Liver (tissue), 9 donors: ENCODE measurements around the gene OXTR. TPM values are rescaled to one million over a fixed set of nuclear protein-coding genes. Genes with fewer than 3 reads are reported as not detected.

Source experiments
- DNase-seq: peaks from one replicate; pipeline ENCODE4 v3.0.0-alpha.2; 2017; ENCODE audit warnings: low spot score
- H3K27ac ChIP-seq, 2 donors: one replicate each; pipeline ENCODE4 v1.7.0; 2013; ENCODE audit warnings: inconsistent platforms in 2 of 2, low read length in 2 of 2, control low read depth in 1 of 2, low read depth in 1 of 2, mild to moderate bottlenecking in 1 of 2
- H3K27me3 ChIP-seq, 4 donors: one replicate each; pipeline versions ENCODE4 v1.6.1 to v1.7.0; 2013; ENCODE audit warnings: low read length in 3 of 4, inconsistent platforms in 1 of 4, mild to moderate bottlenecking in 1 of 4, moderate library complexity in 1 of 4; ENCODE audit not compliant: control insufficient read depth in 4 of 4, insufficient read depth in 4 of 4
- H3K36me3 ChIP-seq, 4 donors: one replicate each; pipeline versions ENCODE4 v1.6.1 to v1.7.0; 2013; ENCODE audit warnings: low read length in 3 of 4, mild to moderate bottlenecking in 3 of 4, low read depth in 1 of 4, moderate library complexity in 1 of 4; ENCODE audit not compliant: control insufficient read depth in 4 of 4, insufficient read depth in 3 of 4
- H3K4me1 ChIP-seq, 4 donors: one replicate each; pipeline versions ENCODE4 v1.6.1 to v1.7.0; 2013; ENCODE audit warnings: low read length in 3 of 4, mild to moderate bottlenecking in 3 of 4, moderate library complexity in 1 of 4; ENCODE audit not compliant: control insufficient read depth in 4 of 4, insufficient read depth in 4 of 4
- H3K4me3 ChIP-seq, 3 donors: one replicate each; pipeline versions ENCODE4 v1.6.1 to v1.7.0; 2013; ENCODE audit warnings: low read length in 3 of 3, control low read depth in 1 of 3, low read depth in 1 of 3, mild to moderate bottlenecking in 1 of 3
- H3K9ac ChIP-seq, 2 donors: one replicate each; pipeline ENCODE4 v1.7.0; 2013; ENCODE audit warnings: low read length in 2 of 2, mild to moderate bottlenecking in 2 of 2, moderate library complexity in 2 of 2, control low read depth in 1 of 2, low read depth in 1 of 2
- H3K9me3 ChIP-seq, 4 donors: one replicate each; pipeline versions ENCODE4 v1.6.1 to v1.7.0; 2013; ENCODE audit warnings: low read length in 3 of 4; ENCODE audit not compliant: control insufficient read depth in 4 of 4
- ATF3 ChIP-seq: IDR thresholded peaks from 2 replicates; pipeline ENCODE4 v1.6.1; 2016; ENCODE audit warnings: antibody characterized with exemption
- EGR1 ChIP-seq, 2 donors: IDR thresholded peaks; 2 replicates each; pipeline ENCODE4 v1.6.1; 2016 to 2018; ENCODE audit warnings: antibody characterized with exemption in 2 of 2, low read depth in 2 of 2
- HNF4A ChIP-seq, 2 donors: conservative IDR thresholded peaks; 2 replicates each; pipeline ENCODE4 v1.6.1; 2016; ENCODE audit warnings: antibody characterized with exemption in 2 of 2, mild to moderate bottlenecking in 2 of 2
- HNF4G ChIP-seq: IDR thresholded peaks from 2 replicates; pipeline ENCODE4 v1.6.1; 2016; ENCODE audit warnings: antibody characterized with exemption
- RAD21 ChIP-seq, 2 donors: IDR thresholded peaks; 2 replicates each; pipeline ENCODE4 v1.6.1; 2016; ENCODE audit warnings: antibody characterized with exemption in 2 of 2, mild to moderate bottlenecking in 2 of 2
- YY1 ChIP-seq: IDR thresholded peaks from 2 replicates; pipeline ENCODE4 v1.6.1; 2016; ENCODE audit warnings: antibody characterized with exemption, mild to moderate bottlenecking
- WGBS: extraction: QIAGEN DNeasy Blood & Tissue Kit; methylation state at CpG from one replicate; pipeline ENCODE4 v1.1.7; 2013; 5-methylcytosine and 5-hydroxymethylcytosine counted together
- polyA plus RNA-seq, 2 donors: library from polyadenylated mRNA; stranded (reverse) in 1 of 2; unstranded in 1 of 2; fragments of 200-250 nt in 1 of 2; fragments of >200 nt in 1 of 2; fragmentation: Nextera tagmentation in 1 of 2; extraction: Ambion mirVana in 1 of 2; gene quantifications; one replicate each; pipeline versions ENCODE4 v1.2.1 to v1.2.3, GENCODE V29; 2013 to 2015
- total RNA-seq, 2 donors: library from RNA; depleted of rRNA; stranded (reverse); fragments of >200 nt; gene quantifications; one replicate each; pipeline ENCODE4 v1.2.3, GENCODE V29; 2014
- TF ChIP-seq, protein P1 (sequence below): IDR thresholded peaks from 2 replicates; pipeline ENCODE4 v1.6.1; 2016; ENCODE audit warnings: antibody characterized with exemption, mild to moderate bottlenecking
- donor health status: healthy.
- donor health status: healthy.
- donor health status: healthy.
- donor health status: healthy.
- donor health status: healthy.

OXTR gene
- total and polyA plus RNA-seq, 4 donors, result 0.05 to 0.28 (median 0.08) TPM; not detected in 1

DNA sequence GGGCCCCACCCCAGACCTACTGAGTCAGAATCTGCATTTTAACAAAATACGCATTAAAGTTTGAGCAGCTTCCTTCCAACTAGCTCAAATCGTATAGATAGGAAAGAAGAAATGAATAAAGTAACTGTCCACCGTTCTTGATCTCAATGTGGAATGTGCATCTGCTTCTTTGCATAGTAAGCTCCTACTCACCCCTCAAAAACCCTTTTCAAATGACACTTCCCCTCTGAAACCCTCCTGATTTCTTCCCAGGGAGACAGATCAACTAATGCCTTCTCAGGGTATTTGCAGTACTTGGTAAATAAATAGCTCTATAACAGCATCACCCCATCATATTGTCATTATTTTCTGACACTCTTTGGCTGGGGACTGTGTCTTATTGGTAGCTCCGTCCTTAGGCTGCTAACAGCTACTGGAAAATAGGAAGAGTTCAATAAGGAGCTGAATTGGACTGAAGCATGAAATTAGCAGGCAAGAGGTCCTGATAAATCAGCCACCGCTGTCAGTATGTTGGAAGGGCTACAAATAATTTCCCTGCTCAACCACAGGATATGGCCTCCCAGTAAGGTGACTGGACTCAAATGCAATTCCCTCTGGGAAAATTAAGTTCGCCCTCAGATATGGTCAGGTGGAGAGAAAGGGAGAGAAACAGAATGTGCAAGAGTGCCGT, 10.2 kb downstream of the OXTR start:
- H3K9me3 ChIP-seq, result no peaks in the 10 kb centered on the region
- H3K9ac ChIP-seq, result no peak overlapping the region
- no peak overlapping the region for H3K4me3 ChIP-seq
- no peak overlapping the region for H3K27ac ChIP-seq
- TF ChIP-seq RAD21 (IDR thresholded peaks at IDR 0.05) (no peak), EGR1 (IDR thresholded peaks at IDR 0.05; ENCODE audit: low read depth in 2 of 2) (no peak)
- H3K36me3 ChIP-seq, result no peaks in the 10 kb centered on the region
- DNase-seq, result no peak
- 91% methylated on average over 7 of the region's 7 CpGs for WGBS
- no peaks in the 10 kb centered on the region for H3K27me3 ChIP-seq
- H3K4me1 ChIP-seq, result no peaks in the 10 kb centered on the region

- no peak for DNase-seq
- no peak overlapping the region for H3K9ac ChIP-seq
- H3K4me1 ChIP-seq, result no peaks in the 10 kb centered on the region
Measured at GRCh38 chr3:8757551-8758518, 11.6 kb downstream of the OXTR start.

DNA sequence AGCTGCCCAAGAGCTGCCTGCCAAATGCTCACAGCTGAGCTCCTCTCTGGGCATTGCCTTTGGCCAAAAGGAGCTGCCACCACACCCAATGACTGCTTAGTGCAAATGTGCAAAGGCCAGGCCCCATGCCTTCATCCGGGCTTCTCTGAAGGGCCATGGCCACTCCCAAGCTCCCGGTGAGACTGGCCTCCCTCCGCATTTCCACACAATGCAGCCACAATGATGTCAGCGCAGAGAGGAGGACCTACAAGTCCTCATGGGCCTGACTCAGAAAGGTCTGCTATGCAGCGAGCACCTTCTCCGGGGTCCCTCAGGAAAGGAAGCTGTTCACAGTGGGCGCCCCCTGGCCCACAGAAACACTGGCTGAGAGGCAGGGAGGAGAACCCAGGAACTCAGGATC, 12.7 kb downstream of the OXTR start:
- 86% methylated on average over 7 of the region's 7 CpGs for WGBS
- Histone ChIP-seq H3K4me3 (no peak overlapping the region), H3K36me3 (no peaks in the 10 kb centered on the region), H3K27me3 (no peaks in the 10 kb centered on the region), H3K9ac (no peak overlapping the region), H3K27ac (no peak overlapping the region), H3K4me1 (no peaks in the 10 kb centered on the region), H3K9me3 (no peaks in the 10 kb centered on the region)
- DNase-seq, result no peak
- TF ChIP-seq HNF4G, result no peak
- no peak for TF ChIP-seq ATF3
- no peak for TF ChIP-seq HNF4A (conservative IDR thresholded peaks at IDR 0.05)

More at GRCh38 chr3:8757551-8758518, 11.6 kb downstream of the OXTR start:
- Histone ChIP-seq H3K9me3 (no peaks in the 10 kb centered on the region), H3K4me3 (no peak overlapping the region), H3K27ac (no peak overlapping the region), H3K27me3 (no peaks in the 10 kb centered on the region), H3K36me3 (no peaks in the 10 kb centered on the region)
- WGBS, result 88% methylated on average over 24 of the region's 24 CpGs
- TF ChIP-seq, protein P1, sequence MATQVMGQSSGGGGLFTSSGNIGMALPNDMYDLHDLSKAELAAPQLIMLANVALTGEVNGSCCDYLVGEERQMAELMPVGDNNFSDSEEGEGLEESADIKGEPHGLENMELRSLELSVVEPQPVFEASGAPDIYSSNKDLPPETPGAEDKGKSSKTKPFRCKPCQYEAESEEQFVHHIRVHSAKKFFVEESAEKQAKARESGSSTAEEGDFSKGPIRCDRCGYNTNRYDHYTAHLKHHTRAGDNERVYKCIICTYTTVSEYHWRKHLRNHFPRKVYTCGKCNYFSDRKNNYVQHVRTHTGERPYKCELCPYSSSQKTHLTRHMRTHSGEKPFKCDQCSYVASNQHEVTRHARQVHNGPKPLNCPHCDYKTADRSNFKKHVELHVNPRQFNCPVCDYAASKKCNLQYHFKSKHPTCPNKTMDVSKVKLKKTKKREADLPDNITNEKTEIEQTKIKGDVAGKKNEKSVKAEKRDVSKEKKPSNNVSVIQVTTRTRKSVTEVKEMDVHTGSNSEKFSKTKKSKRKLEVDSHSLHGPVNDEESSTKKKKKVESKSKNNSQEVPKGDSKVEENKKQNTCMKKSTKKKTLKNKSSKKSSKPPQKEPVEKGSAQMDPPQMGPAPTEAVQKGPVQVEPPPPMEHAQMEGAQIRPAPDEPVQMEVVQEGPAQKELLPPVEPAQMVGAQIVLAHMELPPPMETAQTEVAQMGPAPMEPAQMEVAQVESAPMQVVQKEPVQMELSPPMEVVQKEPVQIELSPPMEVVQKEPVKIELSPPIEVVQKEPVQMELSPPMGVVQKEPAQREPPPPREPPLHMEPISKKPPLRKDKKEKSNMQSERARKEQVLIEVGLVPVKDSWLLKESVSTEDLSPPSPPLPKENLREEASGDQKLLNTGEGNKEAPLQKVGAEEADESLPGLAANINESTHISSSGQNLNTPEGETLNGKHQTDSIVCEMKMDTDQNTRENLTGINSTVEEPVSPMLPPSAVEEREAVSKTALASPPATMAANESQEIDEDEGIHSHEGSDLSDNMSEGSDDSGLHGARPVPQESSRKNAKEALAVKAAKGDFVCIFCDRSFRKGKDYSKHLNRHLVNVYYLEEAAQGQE, result no peak
- no peak for TF ChIP-seq YY1
